ENCODE data around the gene HRAS.

GRCh38 chr11:538431-539051 is 3.2 kb upstream of the HRAS start:
- TF ChIP-seq POLR2A (IDR thresholded peaks at IDR 0.05), result no peak
- TF ChIP-seq, protein P1, sequence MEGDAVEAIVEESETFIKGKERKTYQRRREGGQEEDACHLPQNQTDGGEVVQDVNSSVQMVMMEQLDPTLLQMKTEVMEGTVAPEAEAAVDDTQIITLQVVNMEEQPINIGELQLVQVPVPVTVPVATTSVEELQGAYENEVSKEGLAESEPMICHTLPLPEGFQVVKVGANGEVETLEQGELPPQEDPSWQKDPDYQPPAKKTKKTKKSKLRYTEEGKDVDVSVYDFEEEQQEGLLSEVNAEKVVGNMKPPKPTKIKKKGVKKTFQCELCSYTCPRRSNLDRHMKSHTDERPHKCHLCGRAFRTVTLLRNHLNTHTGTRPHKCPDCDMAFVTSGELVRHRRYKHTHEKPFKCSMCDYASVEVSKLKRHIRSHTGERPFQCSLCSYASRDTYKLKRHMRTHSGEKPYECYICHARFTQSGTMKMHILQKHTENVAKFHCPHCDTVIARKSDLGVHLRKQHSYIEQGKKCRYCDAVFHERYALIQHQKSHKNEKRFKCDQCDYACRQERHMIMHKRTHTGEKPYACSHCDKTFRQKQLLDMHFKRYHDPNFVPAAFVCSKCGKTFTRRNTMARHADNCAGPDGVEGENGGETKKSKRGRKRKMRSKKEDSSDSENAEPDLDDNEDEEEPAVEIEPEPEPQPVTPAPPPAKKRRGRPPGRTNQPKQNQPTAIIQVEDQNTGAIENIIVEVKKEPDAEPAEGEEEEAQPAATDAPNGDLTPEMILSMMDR (IDR thresholded peaks at IDR 0.05), result no peak

Measured in esophagus squamous epithelium (tissue), 4 donors.